Spleen (tissue), 11 donors: Measurements from ENCODE around the gene FGF4. TPM values are rescaled to one million over a fixed set of nuclear protein-coding genes. Genes with fewer than 3 reads are reported as not detected.

Experiments used
- DNase-seq: peaks from one replicate; pipeline ENCODE4 v3.0.0-alpha.2; 2020
- H3K27ac ChIP-seq, 8 donors: fragments of 200-600 bp; sonication (generic) in 7 of 8; 1 replicate in 4 of 8; 2 replicates in 4 of 8; pipeline versions ENCODE4 v1.5.0 to v1.8.0; 2016 to 2021; ENCODE audit warnings: inconsistent platforms in 4 of 8, mild to moderate bottlenecking in 4 of 8, moderate library complexity in 1 of 8
- H3K27me3 ChIP-seq, 7 donors: fragments of 200-600 bp; sonication (generic) in 6 of 7; replicated peaks in 1 of 7; 1 replicate in 4 of 7; 2 replicates in 3 of 7; pipeline versions ENCODE4 v1.5.0 to v1.8.0; 2016 to 2021; ENCODE audit warnings: inconsistent platforms in 3 of 7, mild to moderate bottlenecking in 1 of 7
- H3K36me3 ChIP-seq, 6 donors: fragments of 200-600 bp; sonication (generic) in 5 of 6; 1 replicate in 4 of 6; 2 replicates in 2 of 6; pipeline versions ENCODE4 v1.5.0 to v1.8.0; 2016 to 2021; ENCODE audit warnings: inconsistent platforms in 2 of 6
- H3K4me1 ChIP-seq, 6 donors: fragments of 200-600 bp; sonication (generic) in 5 of 6; 1 replicate in 3 of 6; 2 replicates in 3 of 6; pipeline versions ENCODE4 v1.5.0 to v1.8.0; 2016 to 2021; ENCODE audit warnings: inconsistent platforms in 3 of 6
- H3K4me3 ChIP-seq, 8 donors: fragments of 200-600 bp; sonication (generic) in 7 of 8; 1 replicate in 4 of 8; 2 replicates in 4 of 8; pipeline versions ENCODE4 v1.5.0 to v1.8.0; 2016 to 2021; ENCODE audit warnings: inconsistent platforms in 4 of 8, mild to moderate bottlenecking in 4 of 8, moderate library complexity in 2 of 8
- H3K9me3 ChIP-seq, 8 donors: fragments of 200-600 bp; sonication (generic) in 7 of 8; 1 replicate in 4 of 8; 2 replicates in 4 of 8; pipeline versions ENCODE4 v1.5.0 to v1.8.0; 2016 to 2021; ENCODE audit warnings: inconsistent platforms in 4 of 8
- CTCF ChIP-seq, 11 experiments: fragments of 200-600 bp in 7 of 11; fragments of 450-650 bp in 4 of 11; sonication (generic) in 4 of 11; IDR thresholded peaks in 8 of 11; conservative IDR thresholded peaks in 3 of 11; 1 replicate in 7 of 11; 2 replicates in 4 of 11; pipeline versions ENCODE4 v1.4.0 to v1.8.0; 2016 to 2021; ENCODE audit warnings: antibody characterized with exemption in 11 of 11, inconsistent platforms in 4 of 11, mild to moderate bottlenecking in 1 of 11
- POLR2A ChIP-seq, 3 donors: fragments of 450-650 bp; IDR thresholded peaks; one replicate each; pipeline ENCODE4 v1.5.1; 2017; ENCODE audit warnings: antibody characterized with exemption in 3 of 3, mild to moderate bottlenecking in 1 of 3
- POLR2AphosphoS5 ChIP-seq, 3 donors: sonication (generic); formaldehyde crosslinking; IDR thresholded peaks; one replicate each; pipeline ENCODE4 v1.5.1; 2017; ENCODE audit warnings: antibody characterized with exemption in 3 of 3
- WGBS, 5 donors: extraction: QIAGEN DNeasy Blood & Tissue Kit in 3 of 5; methylation state at CpG; one replicate each; pipeline versions ENCODE4 v1.1.5 to v1.1.7; 2013 to 2018; 5-methylcytosine and 5-hydroxymethylcytosine counted together
- intact Hi-C: fragments of 100-400 bp; cut with DNase I; formaldehyde crosslinking; loops from one replicate; pipeline ENCODE4 v1.15.0; 2023; ENCODE audit warnings: low total_unique reads
- polyA plus RNA-seq, 3 donors: library from polyadenylated mRNA; stranded (reverse); fragments of 200-250 nt; gene quantifications; one replicate each; pipeline ENCODE4 v1.2.1, GENCODE V29; 2013
- total RNA-seq, 7 donors: library from RNA; depleted of rRNA in 3 of 7; stranded (reverse); fragments of >200 nt in 3 of 7; fragmentation: NEBNext Ultra II Directional in 4 of 7; extraction: Animal tissue kit (Norgen Biotek cat#: 25700) in 4 of 7; gene quantifications; one replicate each; pipeline versions ENCODE4 v1.1.0 to v1.2.1, GENCODE V29; 2016 to 2021
- donor health status: healthy with polysubstance abuse.
- donor health status: DM: no; HTN: no; CAD: no; lungs with moderate emphysema.
- donor health status: DM: no; HTN: no; CAD: no.
- donor health status: Bipolar disorder and iron deficiency.
- donor health status: healthy.
- donor health status: DM: no; HTN: no; CAD: no.
- donor health status: DM: yes; HTN: yes; CAD: no.

Gene FGF4
- total and polyA plus RNA-seq, 10 donors, result not detected

GRCh38 chr11:69799097-69799496 lies 24.0 kb upstream of the FGF4 start:
- intact Hi-C loops, result no loop called here
- Histone ChIP-seq H3K27me3 (peaks cover 0 to 36% (median 0%) of the 10 kb centered on the region in 7 donors), H3K27ac (no peak overlapping the region), H3K4me1 (no peaks in the 10 kb centered on the region), H3K4me3 (no peak overlapping the region), H3K9me3 (peaks cover 0 to 11% (median 5%) of the 10 kb centered on the region in 8 donors), H3K36me3 (no peaks in the 10 kb centered on the region)
- no peak for TF ChIP-seq POLR2A (IDR thresholded peaks at IDR 0.05)
- no peak for TF ChIP-seq POLR2AphosphoS5 (IDR thresholded peaks at IDR 0.05)
- no peak for TF ChIP-seq CTCF (IDR thresholded peaks at IDR 0.05 in 8 of 11, conservative IDR thresholded peaks at IDR 0.05 in 3 of 11)
- 86 to 96% (median 87%) methylated on average over 2 to 3 of the region's 3 CpGs for WGBS, 5 donors
- no peak for DNase-seq

- no peak overlapping the region for H3K4me3 ChIP-seq
- H3K4me1 ChIP-seq, result no peaks in the 10 kb centered on the region
- peaks cover 0 to 31% (median 0%) of the 10 kb centered on the region in 7 donors for H3K27me3 ChIP-seq
- no peak for DNase-seq
- no peak overlapping the region for H3K27ac ChIP-seq
- peaks cover 0 to 11% (median 5%) of the 10 kb centered on the region in 8 donors for H3K9me3 ChIP-seq
- H3K36me3 ChIP-seq, result no peaks in the 10 kb centered on the region
- 79 to 90% (median 80%) methylated on average over 10 to 14 of the region's 14 CpGs for WGBS, 5 donors
- intact Hi-C loops, result no loop called here
- TF ChIP-seq POLR2AphosphoS5 (IDR thresholded peaks at IDR 0.05) (no peak), POLR2A (IDR thresholded peaks at IDR 0.05) (no peak), CTCF (IDR thresholded peaks at IDR 0.05 in 8 of 11, conservative IDR thresholded peaks at IDR 0.05 in 3 of 11) (no peak)
Measured at GRCh38 chr11:69797737-69798528, 22.8 kb upstream of the FGF4 start.

GRCh38 chr11:69797156-69797555 lies 22.0 kb upstream of the FGF4 start:
- H3K9me3 ChIP-seq, result peaks cover 0 to 11% (median 5%) of the 10 kb centered on the region in 8 donors
- intact Hi-C loops, result no loop called here
- peaks cover 0 to 25% (median 0%) of the 10 kb centered on the region in 7 donors for H3K27me3 ChIP-seq
- H3K27ac ChIP-seq, result no peak overlapping the region
- WGBS, 5 donors, result 69 to 80% (median 75%) methylated on average over 12 to 14 of the region's 14 CpGs
- TF ChIP-seq POLR2A (IDR thresholded peaks at IDR 0.05) (no peak), POLR2AphosphoS5 (IDR thresholded peaks at IDR 0.05) (no peak), CTCF (IDR thresholded peaks at IDR 0.05 in 8 of 11, conservative IDR thresholded peaks at IDR 0.05 in 3 of 11) (no peak)
- DNase-seq, result no peak
- no peaks in the 10 kb centered on the region for H3K4me1 ChIP-seq
- H3K36me3 ChIP-seq, result no peaks in the 10 kb centered on the region
- H3K4me3 ChIP-seq, result no peak overlapping the region

GRCh38 chr11:69796063-69796462 lies 20.9 kb upstream of the FGF4 start:
- intact Hi-C loops, result no loop called here
- Histone ChIP-seq H3K4me1 (no peaks in the 10 kb centered on the region), H3K36me3 (no peaks in the 10 kb centered on the region), H3K4me3 (no peak overlapping the region), H3K27me3 (peaks cover 0 to 17% (median 0%) of the 10 kb centered on the region in 7 donors), H3K9me3 (peaks cover 0 to 11% (median 5%) of the 10 kb centered on the region in 8 donors), H3K27ac (no peak overlapping the region)
- WGBS, 5 donors, result 76 to 88% (median 83%) methylated on average over 9 of the region's 9 CpGs
- TF ChIP-seq CTCF (IDR thresholded peaks at IDR 0.05 in 8 of 11, conservative IDR thresholded peaks at IDR 0.05 in 3 of 11) (no peak), POLR2AphosphoS5 (IDR thresholded peaks at IDR 0.05) (no peak), POLR2A (IDR thresholded peaks at IDR 0.05) (no peak)
- DNase-seq, result no peak
